ENCODE measurements around the gene PLXND1.
A peak's percentile ranks its signal among the peaks of the same experiment; 100 is the strongest.
"Not testable (repeated sequence)": the region's sequence is repeated elsewhere in the genome, so short reads cannot be mapped to it uniquely, and the experiment has no call there.

Gene PLXND1, protein sequence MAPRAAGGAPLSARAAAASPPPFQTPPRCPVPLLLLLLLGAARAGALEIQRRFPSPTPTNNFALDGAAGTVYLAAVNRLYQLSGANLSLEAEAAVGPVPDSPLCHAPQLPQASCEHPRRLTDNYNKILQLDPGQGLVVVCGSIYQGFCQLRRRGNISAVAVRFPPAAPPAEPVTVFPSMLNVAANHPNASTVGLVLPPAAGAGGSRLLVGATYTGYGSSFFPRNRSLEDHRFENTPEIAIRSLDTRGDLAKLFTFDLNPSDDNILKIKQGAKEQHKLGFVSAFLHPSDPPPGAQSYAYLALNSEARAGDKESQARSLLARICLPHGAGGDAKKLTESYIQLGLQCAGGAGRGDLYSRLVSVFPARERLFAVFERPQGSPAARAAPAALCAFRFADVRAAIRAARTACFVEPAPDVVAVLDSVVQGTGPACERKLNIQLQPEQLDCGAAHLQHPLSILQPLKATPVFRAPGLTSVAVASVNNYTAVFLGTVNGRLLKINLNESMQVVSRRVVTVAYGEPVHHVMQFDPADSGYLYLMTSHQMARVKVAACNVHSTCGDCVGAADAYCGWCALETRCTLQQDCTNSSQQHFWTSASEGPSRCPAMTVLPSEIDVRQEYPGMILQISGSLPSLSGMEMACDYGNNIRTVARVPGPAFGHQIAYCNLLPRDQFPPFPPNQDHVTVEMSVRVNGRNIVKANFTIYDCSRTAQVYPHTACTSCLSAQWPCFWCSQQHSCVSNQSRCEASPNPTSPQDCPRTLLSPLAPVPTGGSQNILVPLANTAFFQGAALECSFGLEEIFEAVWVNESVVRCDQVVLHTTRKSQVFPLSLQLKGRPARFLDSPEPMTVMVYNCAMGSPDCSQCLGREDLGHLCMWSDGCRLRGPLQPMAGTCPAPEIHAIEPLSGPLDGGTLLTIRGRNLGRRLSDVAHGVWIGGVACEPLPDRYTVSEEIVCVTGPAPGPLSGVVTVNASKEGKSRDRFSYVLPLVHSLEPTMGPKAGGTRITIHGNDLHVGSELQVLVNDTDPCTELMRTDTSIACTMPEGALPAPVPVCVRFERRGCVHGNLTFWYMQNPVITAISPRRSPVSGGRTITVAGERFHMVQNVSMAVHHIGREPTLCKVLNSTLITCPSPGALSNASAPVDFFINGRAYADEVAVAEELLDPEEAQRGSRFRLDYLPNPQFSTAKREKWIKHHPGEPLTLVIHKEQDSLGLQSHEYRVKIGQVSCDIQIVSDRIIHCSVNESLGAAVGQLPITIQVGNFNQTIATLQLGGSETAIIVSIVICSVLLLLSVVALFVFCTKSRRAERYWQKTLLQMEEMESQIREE (N-terminal part only)

GRCh38 chr3:129606636-129607390 lies at the start of gene PLXND1:
Gene PLXND1, minus strand, starts transcription at chr3:129606676. Its CDS starts 37 bp downstream, at chr3:129606639.
- peak; percentile 61 for DNase-seq

DNA sequence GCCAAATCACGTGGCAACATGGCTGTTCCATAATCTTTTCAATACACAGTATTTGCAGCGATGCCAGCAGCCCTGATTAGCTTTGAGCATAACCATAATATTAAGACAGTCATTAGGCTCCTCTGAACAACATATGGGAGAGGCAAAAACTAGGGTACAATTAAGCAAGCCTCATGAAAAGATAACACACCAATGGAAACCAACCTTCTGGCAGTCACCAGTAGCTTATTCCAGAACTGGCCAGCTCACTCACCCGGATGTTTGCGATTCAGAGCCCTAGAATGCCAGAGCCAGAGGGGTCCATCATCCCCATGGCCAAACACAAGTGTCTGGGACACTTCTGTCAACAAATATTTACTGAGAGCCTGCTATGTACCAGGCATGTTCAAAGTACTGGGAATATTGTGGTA lies 48.8 kb upstream of the PLXND1 start:
- DNase-seq = no peak

DNA sequence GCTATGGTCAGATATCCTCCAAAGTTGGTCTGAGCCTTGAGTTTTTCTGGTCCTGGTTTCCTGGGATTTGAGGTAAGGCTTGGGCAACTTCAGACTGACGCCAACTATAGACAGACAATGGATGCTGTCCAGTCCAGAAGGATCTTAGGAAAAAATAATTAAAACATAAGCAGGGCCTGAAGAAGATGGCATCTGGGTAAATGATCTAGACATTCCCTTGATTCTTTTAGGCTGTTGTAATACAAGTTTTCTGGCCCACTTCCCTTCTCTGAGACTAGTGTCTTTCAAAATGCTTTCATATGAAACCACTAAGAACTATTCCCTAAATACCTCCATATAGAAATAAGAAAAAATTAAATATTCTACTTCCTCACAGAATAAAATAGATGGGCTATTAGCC lies 47.7 kb upstream of the PLXND1 start:
- peak; percentile 73 for DNase-seq

DNA sequence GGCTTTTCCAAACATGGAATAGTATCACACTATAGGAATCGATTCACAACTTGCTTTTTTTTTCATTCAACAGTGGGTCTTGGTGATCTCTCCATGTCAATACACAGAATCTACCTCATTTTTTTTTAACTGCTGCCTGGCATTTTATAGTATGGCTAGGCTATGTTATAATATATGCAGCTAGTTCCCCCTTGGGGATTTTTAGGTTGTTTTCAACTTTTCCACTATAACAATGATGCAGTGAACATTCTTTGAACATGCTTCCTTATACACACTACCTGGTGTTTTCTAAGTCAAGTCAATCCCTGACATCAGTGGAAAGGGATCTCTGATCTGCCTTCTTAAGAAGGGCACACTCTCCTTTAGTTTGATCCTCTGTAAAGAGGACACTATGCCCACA lies 46.5 kb upstream of the PLXND1 start:
- no peak for DNase-seq

DNA sequence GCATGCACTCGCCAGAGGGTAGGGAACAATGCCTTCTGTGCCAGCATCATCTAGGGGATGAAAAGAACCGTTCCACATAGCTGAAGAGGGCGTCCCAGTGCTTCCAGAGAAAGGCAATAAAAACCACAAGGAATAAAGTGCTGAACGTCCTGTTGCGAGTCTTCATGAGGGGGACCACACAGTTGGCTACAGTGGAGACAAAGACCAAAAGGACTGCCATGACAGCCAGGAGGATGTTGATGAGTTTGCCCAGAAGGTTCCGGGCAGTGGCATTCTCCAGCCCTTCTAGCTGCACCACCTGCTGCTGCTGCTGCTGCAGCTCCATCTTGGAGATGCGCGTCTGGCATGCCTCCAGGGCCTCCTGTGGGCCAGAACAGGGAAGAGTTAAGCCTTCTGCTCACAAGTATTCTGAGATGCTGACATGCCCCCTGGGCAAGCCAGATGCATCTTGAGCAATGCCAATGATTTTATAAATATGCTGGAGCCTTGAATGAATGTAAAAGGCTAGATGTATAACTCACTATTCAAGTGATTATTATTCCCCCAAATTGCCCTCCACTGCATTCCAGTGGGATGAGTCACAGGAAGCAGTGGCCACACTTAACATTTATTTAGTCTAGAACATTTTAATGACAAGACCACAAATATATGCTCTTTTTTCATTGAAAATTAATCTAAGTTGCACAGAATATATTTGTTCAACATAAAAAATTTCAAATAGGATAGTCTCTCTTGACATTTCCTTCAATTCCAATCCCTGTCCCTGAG lies 45.1 kb upstream of the PLXND1 start:
- peak; percentile 94 for DNase-seq

DNA sequence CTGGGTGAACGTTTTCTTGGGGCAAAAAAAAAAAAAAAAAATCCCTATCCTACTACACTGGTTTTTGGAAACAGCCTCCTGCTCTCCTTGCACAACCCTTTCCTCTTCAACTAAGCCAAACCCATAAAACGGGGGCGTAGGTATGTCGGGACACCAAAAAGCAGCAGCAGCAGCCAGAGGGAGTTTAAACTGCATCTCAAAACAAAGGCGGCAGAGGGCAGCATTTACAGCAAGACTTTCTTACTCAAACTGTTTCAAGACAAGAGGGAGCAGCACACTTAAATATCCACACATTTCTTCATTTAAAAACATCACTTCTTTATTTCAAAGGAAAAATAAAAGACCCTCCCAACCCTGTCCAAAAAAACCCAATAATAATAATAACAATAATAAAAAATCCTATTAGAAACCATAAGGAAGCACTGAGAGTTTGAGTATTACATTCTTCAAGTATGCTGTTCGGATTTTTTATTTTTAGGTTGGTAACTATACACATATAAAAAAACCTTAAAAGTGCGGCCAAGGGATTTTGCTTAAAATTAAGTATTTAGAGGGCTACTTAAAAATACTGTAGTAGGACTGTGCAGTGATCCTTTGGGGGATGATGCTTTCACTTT lies 43.9 kb upstream of the PLXND1 start:
- peak; percentile 76 for DNase-seq

DNA sequence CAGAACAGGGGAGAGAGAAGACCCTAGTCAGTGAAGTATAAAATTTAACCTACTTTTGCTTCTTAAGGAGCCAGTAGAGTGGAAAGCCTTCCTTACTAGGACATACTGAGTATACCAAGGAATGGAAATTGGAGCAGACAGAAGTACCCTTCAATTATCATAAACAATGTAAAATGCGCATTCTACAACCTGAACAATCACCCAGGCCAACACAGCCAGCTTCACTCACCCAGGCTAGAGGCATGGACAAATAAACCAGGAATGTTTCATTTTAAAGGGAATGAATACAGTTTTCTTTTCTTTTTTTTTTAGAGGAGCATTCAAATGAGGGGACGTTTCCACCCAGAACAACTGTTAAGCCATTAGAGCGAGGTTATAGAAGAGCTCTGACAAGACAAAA lies 41.9 kb upstream of the PLXND1 start:
- DNase-seq = no peak

GRCh38 chr3:129645286-129645685 lies 38.8 kb upstream of the PLXND1 start:
- DNase-seq = no peak

- no peak for DNase-seq
Observed at GRCh38 chr3:129644836-129645235, 38.4 kb upstream of the PLXND1 start.

DNA sequence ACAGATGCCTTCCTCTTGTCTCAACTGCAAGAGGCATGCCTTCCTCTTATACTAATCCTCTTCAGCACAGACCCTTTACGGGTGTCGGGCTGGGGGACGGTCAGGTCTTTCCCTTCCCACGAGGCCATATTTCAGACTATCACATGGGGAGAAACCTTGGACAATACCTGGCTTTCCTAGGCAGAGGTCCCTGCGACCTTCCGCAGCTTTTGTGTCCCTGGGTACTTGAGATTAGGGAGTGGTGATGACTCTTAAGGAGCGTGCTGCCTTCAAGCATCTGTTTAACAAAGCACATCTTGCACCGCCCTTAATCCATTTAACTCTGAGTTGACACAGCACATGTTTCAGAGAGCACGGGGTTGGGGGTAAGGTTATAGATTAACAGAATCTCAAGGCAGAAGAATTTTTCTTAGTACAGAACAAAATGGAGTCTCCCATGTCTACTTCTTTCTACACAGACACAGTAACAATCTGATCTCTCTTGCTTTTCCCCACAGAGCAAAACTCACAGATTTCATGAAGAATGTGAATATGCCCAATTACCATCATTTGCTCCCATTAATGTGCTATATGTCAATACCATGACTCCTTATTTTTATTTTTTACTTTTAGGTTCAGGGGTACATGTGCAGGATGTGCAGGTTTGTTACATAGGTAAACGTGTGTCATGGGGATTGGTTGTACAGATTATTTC lies 35.2 kb upstream of the PLXND1 start:
- not testable (repeated sequence) for DNase-seq

DNA sequence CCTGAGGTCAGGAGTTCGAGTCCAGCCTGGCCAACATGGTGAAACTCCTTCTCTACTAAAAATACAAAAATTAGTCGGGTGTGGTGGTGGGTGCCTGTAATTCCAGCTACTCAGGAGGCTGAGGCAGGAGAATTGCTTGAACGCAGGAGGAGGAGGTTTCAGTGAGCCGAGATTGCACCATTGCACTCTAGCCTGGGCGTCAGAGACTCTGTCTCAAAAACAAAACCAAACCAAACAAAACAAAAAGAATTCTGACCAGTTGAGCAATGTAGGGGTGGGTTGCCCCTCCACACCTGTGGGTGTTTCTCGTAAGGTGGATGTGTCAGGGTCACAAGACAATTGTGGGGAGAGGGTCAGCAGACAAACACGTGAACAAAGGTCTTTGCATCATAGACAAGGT lies 34.5 kb upstream of the PLXND1 start:
- not testable (repeated sequence) for DNase-seq

DNA sequence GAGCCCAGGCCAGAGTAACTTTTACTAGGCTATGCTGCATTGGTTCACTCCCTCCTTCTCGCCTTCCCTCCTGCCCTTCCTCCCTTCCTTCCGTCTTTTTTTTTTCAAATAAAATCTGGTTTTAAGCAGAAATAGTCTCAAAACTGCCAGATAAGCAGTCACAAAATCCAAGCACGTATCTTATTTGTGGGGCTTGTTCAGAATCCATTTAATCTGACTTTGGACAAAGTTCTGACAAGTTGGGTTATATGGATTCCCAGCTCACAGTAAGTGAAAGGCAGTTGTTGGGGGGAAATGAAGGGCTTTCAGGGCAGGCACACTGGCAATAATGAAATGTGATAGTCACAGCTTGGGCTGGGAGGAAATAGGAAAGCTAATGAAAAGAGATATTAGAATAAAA lies 32.0 kb upstream of the PLXND1 start:
- no peak for DNase-seq

- no peak for DNase-seq
Observed at GRCh38 chr3:129636082-129636481, 29.6 kb upstream of the PLXND1 start.

GRCh38 chr3:129635656-129636055 lies 29.2 kb upstream of the PLXND1 start:
- DNase-seq = no peak

GRCh38 chr3:129633751-129634481 lies 27.4 kb upstream of the PLXND1 start:
- no peak for DNase-seq

- DNase-seq = no peak
Observed at GRCh38 chr3:129632977-129633376, 26.5 kb upstream of the PLXND1 start.

- DNase-seq = no peak
Observed at GRCh38 chr3:129632556-129632955, 26.1 kb upstream of the PLXND1 start.

GRCh38 chr3:129632056-129632455 lies 25.6 kb upstream of the PLXND1 start:
- no peak for DNase-seq

- DNase-seq = no peak
Observed at GRCh38 chr3:129629011-129629410, 22.5 kb upstream of the PLXND1 start.

GRCh38 chr3:129628169-129628522 lies 21.7 kb upstream of the PLXND1 start:
- no peak for DNase-seq

Data from fibroblast of skin of right quadriceps (primary cell).